K562 (cell line): ENCODE data around the gene PODN. TPM values are rescaled to one million over a fixed set of nuclear protein-coding genes. Genes with fewer than 3 reads are reported as not detected.

Experiments
- ERF ChIP-seq: fragments of 450-650 bp; formaldehyde crosslinking; IDR thresholded peaks from 2 replicates; pipeline ENCODE4 v1.4.0; 2020; ENCODE audit warnings: mild to moderate bottlenecking, mixed read lengths
- HNRNPUL1 ChIP-seq: fragments of 200-400 bp; formaldehyde crosslinking; IDR thresholded peaks from 2 replicates; pipeline ENCODE4 v1.6.1; 2017; ENCODE audit warnings: low read length
- JUN ChIP-seq, 2 experiments: sonication (generic) in 1 of 2; formaldehyde crosslinking in 1 of 2; IDR thresholded peaks; 2 replicates each; pipeline versions ENCODE4 v1.6.1 to v1.8.0; 2012 to 2022; ENCODE audit warnings: borderline replicate concordance in 2 of 2, mild to moderate bottlenecking in 2 of 2, improper control_type of control experiment in 1 of 2, low read depth in 1 of 2, low read length in 1 of 2, missing genetic modification reagents in 1 of 2
- NCOA1 ChIP-seq: fragments of 450-650 bp; IDR thresholded peaks from 2 replicates; pipeline ENCODE4 v1.6.1; 2016; ENCODE audit warnings: low read depth
- ZBTB34 ChIP-seq: fragments of 250-450 bp; sonication (Bioruptor Pico); IDR thresholded peaks from 2 replicates; pipeline ENCODE4 v1.8.0; 2021; ENCODE audit warnings: mild to moderate bottlenecking, moderate library complexity
- ZBTB49 ChIP-seq: sonication (generic); formaldehyde crosslinking; IDR thresholded peaks from 2 replicates; pipeline ENCODE4 v1.8.0; 2022; ENCODE audit warnings: missing genetic modification reagents, mild to moderate bottlenecking, borderline replicate concordance
- ZNF316 ChIP-seq: fragments of 450-650 bp; IDR thresholded peaks from 2 replicates; pipeline ENCODE4 v1.6.1; 2016
- ZNF444 ChIP-seq: fragments of 250-450 bp; sonication (Bioruptor Pico); IDR thresholded peaks from 2 replicates; pipeline ENCODE4 v1.4.0; 2020; ENCODE audit warnings: mild to moderate bottlenecking, moderate library complexity
- polyA plus RNA-seq, 8 experiments: library from polyadenylated mRNA; depleted of rRNA in 4 of 8; stranded (reverse) in 5 of 8; unstranded in 3 of 8; fragments of >200 nt; fragmentation: Nextera tagmentation in 2 of 8; fragmentation: Illumina TruSeq in 1 of 8; extraction: Ambion mirVana in 2 of 8; extraction: Trizol in 1 of 8; gene quantifications; 2 replicates each; pipeline versions ENCODE4 v1.2.1 to v1.2.3, GENCODE V29; 2011 to 2014; ENCODE audit warnings: inconsistent platforms in 1 of 8, missing spikeins in 1 of 8
- total RNA-seq, 7 experiments: library from RNA; depleted of rRNA in 6 of 7; stranded (reverse); fragments of >200 nt in 6 of 7; fragmentation: Illumina TruSeq in 2 of 7; extraction: Trizol in 2 of 7; gene quantifications; 2 replicates each; pipeline versions ENCODE4 v1.2.1 to v1.2.3, GENCODE V29; 2011 to 2021; ENCODE audit warnings: low replicate concordance in 1 of 7
- TF ChIP-seq, protein P1 (sequence below): fragments of 450-650 bp; IDR thresholded peaks from 2 replicates; pipeline ENCODE4 v1.6.1; 2016; ENCODE audit warnings: antibody characterized with exemption

PODN gene
- total and polyA plus RNA-seq, 9 of the 15 experiments (the other 6 are each of a cell fraction or from before 2014, with no cell fraction given), result not detected

DNA sequence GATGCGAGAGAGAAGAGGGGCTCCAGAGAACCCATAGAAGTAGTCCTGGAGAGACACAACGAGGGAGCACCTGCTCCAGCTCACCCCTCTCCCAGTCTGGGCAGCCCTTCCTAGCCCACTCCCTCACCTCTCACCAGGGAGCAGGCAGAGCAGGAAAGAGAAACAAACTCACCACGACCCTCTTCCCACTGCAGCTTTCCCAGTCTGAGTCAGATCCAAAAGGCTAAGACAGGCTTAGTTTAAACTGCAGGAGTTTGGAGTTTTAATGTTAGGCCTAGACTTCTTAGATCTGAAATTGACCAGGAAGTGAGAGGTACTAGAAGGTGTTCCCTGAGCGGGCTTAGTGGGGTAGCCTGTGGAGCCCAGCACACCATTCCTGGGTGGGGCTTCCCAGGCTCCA lies 50.8 kb downstream of the PODN start (continued):
- TF ChIP-seq, protein P1, sequence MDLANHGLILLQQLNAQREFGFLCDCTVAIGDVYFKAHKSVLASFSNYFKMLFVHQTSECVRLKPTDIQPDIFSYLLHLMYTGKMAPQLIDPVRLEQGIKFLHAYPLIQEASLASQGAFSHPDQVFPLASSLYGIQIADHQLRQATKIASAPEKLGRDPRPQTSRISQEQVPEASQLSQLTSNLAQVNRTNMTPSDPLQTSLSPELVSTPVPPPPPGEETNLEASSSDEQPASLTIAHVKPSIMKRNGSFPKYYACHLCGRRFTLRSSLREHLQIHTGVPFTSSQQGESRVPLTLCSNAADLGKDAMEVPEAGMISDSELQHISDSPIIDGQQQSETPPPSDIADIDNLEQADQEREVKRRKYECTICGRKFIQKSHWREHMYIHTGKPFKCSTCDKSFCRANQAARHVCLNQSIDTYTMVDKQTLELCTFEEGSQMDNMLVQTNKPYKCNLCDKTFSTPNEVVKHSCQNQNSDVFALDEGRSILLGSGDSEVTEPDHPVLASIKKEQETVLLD, result no peak
- TF ChIP-seq HNRNPUL1 (no peak), ZNF316 (no peak), ZNF444 (no peak), ZBTB49 (CRISPR knock-in tag) (no peak), NCOA1 (no peak), ZBTB34 (CRISPR knock-in tag) (no peak), JUN (IDR thresholded peaks at IDR 0.05; ENCODE audit: borderline replicate concordance, low read depth, low read length) (no peak), JUN (CRISPR knock-in tag; IDR thresholded peaks at IDR 0.05; ENCODE audit: borderline replicate concordance) (no peak), ERF (CRISPR knock-in tag) (no peak)
